Stimulated activated CD4-positive, alpha-beta T cell treated with anti-CD3 and anti-CD28 coated beads, Interleukin-2, amount 100 ng/mL, for 24 hours (primary cell): ENCODE measurements around the gene DUX4.
"Not testable (repeated sequence)": the region's sequence is repeated elsewhere in the genome, so short reads cannot be mapped to it uniquely, and the experiment has no call there.

Experiments
- DNase-seq, 2 donors: peaks; one replicate each; pipeline ENCODE4 v3.0.0-alpha.2; 2020

Gene DUX4

GRCh38 chr4:190173428-190173827, at the start of gene DUX4:
DUX4 (plus strand) TSS chr4:190173774; CDS start chr4:190173774, 0 bp downstream.
- not testable (repeated sequence) for DNase-seq

GRCh38 chr4:190175436-190175835, 1.9 kb downstream of the DUX4 start:
- DNase-seq: not testable (repeated sequence)

GRCh38 chr4:190177727-190178605, 4.4 kb downstream of the DUX4 start:
- DNase-seq: peak in 1 of 2 donors; percentile 28

GRCh38 chr4:190178606-190178990, 5.0 kb downstream of the DUX4 start:
- DNase-seq: not testable (repeated sequence)

- not testable (repeated sequence) for DNase-seq
Measured at GRCh38 chr4:190179030-190179739, 5.6 kb downstream of the DUX4 start.

GRCh38 chr4:190179740-190180094, 6.1 kb downstream of the DUX4 start:
- not testable (repeated sequence) for DNase-seq

GRCh38 chr4:190180947-190181346, 7.4 kb downstream of the DUX4 start:
- not testable (repeated sequence) for DNase-seq

GRCh38 chr4:190181481-190182100, 8.0 kb downstream of the DUX4 start:
- DNase-seq: peak in 1 of 2 donors; percentile 22

- not testable (repeated sequence) for DNase-seq
Measured at GRCh38 chr4:190203510-190203909, 29.9 kb downstream of the DUX4 start.
